KG1 (cell line): Measurements from ENCODE around the gene KRT36.

Source experiments
- DNase-seq: peaks from one replicate; lab custom pipeline; 2025; lab: John Stamatoyannopoulos, UW

Gene KRT36

DNA sequence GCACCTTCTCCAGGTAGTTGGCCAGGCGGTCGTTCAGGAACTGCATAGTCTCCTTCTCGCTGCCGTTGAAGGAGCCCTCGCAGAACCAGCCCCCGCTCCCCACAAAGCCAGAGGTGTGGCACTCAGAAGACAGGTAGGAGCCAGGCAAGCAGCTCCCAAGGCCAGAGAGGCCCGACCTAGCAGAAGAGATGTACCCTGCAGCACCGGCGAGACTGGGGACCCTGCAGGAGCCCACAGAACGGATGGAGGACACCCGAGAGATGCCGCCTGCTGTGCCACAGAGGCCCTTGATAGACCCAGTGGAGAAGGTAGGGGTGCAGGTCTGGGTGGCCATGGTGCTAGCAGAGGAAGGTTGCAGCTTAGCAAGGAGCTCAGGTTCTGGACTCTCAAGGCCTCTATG lies at the start of gene KRT36:
TSS of gene KRT36 (minus strand) at position 380 of the 400 bp plus-strand sequence. CDS start at position 334, 46 bp downstream.
- DNase-seq, result no peak

DNA sequence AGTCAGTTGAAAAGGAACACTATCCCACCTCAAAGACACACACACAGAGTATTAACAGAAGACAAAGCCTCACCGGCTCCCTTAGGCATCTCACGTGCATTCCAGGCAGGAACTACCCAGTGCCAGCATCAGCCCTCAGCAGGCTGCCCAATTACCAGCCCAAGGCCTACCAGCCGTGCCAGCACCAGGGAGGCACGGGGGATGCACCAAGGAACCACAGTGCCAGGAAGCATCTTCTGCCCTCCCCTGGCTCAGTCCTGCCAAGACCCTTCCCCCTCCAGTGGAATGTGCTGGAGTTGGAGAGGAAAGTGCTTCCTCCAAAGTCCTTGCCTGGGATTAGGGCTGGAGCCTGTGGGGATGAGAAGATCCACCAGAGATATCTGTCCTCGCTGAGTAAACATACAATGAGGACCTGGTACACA lies 49.4 kb upstream of the KRT36 start:
- DNase-seq, result no peak

DNA sequence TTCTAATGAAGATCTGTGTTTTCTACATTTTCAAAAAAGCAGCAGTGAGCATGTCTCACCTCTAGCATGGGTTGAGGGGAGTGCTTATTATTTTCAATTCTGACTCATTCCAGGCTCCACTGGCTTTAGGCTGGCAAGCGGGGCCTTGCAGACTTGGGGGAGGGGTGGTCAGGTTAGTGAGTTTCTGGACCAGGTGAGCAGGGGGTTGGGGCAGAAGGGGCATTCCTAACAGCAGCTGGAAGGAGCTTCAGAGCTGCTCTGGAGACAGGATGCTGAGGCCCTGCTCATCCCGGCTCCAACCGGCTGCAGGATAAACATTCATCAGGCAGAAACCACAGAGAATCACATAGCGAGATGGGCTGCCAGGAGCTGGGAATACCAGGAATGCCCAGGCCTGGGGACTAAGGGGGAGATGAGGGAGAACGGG lies 48.9 kb upstream of the KRT36 start:
- DNase-seq, result no peak

DNA sequence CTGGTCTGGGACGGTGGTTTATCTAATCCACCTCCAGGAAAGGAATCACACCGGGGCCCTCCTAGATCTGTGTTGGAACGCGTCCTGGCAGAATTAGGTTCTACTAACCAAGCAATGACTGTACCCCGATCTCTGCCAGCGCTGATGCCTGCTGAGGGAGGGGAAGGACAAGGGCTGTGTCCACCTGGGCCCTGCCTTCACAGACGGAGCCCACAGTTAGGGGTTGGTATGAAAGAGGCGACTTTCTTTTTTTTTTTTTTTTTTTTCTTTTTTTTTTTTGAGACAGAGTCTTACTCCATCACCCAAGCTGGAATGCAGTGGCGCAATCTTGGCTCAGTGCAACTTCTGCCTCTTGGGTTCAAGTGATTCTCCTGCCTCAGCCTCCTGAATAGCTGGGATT lies 48.3 kb upstream of the KRT36 start:
- no peak for DNase-seq

DNA sequence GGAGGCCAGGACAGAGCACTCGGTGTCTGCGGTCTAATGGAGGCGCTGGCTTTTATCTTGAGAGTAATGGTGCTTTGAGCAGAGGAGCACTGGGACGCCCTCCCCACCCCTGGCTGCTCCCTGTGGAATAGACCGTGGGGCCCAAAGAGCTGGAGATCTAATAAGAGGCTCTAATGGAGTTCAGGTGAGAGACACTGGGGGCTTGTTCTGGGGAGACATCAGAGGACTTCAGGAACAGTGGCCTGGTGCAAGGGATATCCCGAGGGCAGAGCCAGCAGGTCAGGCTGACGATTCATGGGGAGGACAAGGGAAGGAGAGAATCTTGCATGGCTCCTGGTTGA lies 47.9 kb upstream of the KRT36 start:
- DNase-seq, result no peak

DNA sequence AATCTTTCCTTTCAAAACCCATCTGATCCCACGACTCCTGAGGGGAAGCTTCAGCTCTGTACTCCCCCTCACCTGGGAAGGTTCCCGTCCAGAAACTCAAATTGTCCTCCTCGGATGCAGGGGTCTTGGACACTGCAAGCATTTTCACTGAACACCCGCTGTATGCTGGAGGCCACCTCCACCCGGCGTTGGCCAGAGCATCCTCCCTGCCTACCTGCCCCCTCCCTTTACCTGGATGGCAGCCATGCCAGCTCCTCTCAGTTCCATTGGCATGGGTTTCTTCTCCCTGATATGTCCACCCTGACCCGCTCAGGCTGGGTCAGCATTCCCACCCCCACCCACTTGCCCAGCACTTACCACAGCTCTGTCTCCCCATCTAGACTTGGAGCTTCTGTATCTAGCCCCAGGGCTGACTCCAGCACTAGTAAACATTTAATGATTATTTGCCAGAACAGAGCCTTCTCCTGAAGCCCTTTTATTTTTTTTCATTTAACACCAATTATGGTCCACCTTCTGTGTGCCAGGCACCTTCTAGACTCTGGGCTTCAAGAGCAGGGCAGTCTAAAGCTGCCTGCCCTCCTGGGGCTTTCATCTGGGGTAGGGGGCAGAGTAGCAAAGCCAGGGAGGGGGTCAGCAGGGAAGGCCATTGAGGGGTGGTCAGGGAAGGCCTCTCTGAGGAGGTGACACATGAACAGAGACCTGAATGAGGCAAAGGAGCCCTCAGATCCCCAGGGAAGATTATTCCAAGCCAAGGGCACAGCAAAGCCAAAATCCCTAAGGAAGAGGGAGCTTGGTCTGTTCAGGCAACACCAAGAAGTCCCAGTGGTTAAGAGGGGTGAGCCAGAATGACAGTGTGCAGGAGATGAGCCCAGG lies 47.3 kb upstream of the KRT36 start:
- DNase-seq, result no peak

DNA sequence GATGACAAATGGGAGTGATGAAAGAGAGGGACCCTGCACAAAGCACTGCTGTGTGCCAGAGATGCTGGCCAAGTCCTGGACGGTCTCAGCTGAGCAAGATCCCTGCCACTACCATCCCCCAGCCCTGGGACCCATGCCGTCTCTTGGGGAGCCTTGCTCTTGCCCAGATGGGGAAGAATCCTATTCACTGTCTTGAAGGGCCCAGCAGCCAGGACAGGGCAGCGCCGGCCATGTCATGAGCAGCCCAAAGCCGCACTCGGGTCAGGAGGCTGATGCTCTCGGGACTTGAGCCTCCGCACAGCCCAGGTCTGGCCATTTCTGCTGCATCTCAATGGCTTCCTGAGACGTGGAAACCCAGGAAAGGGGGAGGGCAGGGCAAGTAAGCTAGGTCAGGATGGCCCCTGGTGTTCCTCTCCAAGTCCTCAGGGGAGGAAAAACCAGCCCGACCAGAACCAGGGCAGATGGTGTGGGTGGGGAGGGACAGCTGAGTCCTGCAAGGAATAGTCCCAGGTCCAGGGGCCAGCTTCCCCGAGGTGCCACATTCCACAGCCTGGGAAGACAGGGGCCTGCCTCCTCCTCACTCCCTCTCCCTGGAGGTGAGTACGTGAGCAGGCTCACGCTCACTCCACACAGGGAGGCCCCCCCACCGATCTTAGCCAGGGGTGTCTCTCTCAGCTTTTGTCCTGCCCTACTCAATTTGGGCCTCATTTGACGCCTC lies 46.2 kb upstream of the KRT36 start:
- DNase-seq, result no peak

DNA sequence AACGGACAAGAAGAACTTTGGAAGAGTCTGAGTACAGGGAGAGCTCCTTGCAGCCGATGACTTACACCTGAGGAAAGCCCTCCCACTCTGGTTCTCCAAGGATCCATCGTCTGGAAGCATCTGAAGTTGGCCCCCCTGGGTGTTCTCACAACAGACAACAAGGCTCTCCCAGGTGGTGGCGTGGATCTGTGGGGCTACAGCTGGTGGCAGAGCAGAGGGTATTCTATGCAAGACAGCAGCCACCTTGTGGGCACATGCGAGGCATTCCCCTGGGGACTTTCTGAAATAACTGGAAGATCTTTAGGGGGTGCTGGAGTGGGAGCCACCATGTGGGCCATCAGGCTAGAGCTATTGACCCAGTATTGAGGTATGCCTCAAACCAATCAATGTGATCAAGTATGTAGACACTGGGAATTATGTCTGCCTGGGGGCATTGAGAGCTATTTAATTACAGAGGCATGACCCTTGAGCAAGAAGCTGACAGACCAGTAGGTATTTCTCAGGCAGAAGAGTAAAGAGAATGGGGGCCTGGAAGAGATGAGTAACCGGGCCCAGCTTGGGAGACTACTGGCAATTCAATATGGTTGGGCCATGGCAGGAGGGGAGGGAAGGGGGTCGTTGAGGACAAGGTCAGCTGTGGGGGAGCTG lies 45.3 kb upstream of the KRT36 start:
- DNase-seq, result no peak

DNA sequence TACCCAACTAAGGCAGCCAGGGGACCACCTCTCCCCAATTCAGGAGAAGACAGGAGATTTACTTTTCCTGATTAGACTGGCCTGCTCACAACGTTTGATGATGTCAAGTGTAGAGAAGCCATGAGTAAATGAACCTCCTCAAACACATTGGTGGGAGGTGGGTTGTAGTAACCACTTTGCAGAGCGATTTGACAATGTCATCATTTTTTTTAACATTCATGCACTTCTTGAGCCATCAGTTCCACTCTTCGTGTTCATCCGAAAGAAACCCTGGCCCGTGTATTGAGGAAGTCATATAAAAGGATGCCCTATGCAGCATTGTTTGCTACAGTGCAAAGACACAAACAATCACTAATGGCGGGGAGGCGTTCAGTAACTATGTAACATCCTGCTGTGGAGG lies 43.9 kb upstream of the KRT36 start:
- DNase-seq, result no peak

DNA sequence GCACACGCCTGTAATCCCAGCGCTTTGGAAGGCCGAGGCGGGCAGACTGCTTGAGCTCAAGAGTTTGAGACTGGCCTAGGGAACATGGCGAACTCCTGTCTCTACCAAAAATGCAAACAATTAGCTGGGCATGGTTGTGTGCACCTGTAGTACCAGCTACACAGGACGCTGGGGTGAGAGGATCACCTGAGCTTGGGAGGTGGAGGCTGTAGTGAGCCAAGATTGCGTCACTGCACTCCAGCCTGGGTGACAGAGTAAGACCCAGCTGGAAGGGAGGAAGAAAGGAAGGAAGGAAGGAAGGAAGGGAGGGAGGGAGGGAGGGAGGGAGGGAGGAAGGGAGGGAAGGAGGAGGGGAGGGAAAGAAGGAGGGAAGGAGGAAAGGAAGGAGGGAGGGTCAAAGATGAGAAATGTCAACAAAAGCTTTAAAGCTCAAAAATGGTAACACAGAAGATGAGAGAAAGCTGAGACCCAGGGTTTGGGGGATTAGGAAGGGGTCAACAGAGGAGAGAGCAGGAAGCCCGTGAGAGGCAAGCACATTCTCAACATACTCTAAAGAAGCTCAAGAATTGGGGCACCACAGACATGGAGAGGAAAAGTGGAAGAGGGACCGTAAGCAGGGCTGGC lies 43.3 kb upstream of the KRT36 start:
- DNase-seq, result no peak

DNA sequence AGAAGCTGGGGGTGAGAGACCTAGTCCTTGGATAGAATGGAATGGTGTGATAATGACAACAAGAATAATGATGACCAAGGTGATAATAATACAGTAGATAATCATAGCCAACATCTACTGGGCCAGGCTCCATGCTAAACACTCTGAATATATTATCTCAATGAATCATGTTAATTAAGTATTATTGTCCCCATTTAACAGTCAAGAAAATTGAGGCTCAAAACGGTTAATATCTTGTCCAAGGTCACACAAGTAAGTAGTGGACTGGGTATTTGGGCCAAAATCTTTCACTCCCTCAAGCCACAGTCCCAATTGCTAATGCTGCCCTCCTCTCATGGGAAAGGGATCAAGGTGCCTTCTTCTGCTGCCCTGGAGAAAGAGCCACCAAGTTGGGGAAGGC lies 42.3 kb upstream of the KRT36 start:
- DNase-seq, result no peak

DNA sequence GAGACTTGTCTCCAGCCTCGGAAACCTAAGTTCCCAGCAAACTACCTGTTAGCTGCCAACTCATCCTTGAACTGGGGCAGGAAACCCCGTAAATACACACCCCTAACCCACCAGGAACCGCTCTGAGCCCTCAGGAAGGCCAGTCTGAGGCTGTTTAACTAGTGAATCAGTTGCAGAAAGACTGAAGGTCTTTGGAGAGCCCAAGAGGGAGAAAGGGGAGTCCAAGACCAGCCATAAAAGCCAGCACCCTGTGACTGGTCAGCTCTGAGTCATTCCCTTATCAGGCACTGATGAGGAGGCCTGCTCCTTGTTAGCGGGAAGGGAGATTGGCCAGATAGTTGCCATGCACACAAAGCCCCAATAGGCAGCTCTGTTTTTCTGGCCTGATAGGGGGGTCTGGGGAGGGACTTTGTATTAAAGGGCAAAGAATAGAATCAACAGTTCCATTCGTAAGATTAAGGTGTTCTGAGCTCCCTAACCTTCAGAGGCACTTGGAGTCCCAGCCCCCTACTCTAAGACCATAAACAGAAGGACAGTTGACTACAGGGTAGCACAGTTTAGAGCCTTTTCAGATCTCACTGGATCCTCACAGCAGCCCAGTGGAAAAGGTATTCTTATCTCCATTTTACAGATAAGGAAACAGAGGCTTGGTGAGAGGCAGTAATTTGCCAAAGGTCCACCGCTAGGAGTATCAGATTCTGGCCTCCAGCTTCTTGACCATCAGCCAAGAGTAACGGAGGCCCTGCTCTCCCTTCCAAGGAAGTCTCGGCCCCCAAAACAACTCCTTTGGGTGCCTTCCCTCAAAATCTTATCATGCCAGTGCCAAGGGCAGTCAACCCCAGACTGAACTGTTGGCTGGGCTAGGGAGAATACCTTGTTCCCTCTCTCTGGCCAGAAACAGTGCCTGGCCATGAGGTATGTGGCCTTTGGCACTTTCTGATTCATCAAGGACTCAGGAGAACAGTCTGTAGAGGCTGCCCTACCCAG lies 40.6 kb upstream of the KRT36 start:
- no peak for DNase-seq

DNA sequence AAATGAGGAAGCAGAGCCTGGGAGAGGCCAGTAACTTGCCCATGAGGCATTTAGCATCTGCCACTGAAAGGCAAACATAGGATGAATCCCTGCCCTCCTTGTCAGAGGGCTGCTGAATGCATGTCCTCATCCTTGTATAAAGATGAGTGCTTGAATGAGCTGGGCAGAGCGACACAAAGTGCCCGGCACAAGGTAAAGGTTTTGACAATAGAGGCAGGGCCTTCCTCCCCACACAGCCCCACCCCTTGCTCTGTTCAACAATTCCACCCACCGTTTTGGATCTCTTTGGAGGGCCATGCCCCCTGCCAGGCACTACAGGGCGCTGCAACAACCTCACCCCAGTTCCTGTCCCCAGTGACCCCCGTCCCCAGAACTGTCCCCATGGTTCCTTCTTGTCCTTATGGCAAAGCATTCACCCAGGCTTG lies 39.8 kb upstream of the KRT36 start:
- DNase-seq, result no peak

DNA sequence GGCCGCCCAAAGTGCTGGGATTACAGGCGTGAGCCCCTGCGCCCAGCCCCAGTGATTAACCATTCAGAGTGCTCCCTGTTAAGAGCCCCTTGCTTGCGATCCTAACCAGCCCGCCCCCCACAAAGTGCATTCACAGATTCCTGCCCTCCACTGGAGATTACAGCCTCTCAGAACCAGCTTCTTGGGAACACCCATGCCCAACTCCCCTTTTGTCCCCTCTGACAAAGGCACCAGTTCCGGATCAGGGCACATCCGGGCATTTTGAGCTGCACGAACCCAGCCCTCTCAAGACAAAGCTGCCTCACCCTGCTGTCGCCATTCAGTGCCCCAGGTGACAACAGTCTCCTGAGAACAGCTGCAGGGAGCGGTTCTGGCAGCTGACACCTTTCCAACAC lies 39.2 kb upstream of the KRT36 start:
- DNase-seq, result no peak

DNA sequence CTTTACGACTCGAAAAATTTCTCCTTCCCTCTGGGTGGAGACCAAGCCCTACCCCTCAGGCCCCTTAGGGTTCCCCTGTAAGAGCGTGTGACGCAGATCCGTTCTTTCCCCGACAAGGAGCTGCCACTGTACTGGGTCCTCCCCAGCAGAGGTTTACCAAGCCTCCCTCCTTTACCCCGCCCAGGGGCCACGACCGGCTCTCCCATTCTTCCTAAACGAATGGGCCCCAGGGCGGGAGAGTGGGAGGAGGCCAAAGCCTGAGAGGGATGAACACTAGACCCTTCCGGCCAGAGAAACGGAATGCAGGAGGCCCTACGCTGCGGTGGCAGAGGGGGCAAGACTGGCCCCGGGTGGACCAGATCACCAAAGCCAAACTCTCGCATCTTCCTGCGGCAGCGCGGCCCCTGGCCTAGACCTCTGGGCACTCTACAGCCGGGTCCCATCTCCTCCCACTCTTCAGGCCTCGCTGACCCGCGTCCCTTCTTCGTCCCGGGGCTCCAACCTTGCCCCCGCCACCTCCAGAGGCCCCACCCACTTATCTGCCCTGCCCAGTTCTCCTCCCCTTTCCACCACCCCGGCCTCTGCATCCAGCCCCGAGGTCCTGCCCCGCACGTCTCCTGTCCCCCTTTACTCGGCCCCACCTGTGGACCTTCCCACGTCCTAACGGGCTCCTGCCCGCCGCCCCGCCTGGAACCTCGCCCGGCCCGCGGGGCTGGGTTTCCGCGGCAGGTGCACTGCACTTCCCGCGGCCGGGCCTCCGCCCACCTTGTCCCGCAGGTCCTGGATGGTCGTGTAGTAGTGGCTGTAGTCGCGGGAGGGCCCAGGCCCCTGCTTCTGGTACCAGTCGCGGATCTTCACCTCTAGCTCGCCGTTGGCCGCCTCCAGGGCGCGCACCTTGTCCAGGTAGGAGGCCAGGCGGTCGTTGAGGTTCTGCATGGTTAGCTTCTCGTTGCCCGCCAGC lies 37.6 kb upstream of the KRT36 start:
- DNase-seq, result no peak

DNA sequence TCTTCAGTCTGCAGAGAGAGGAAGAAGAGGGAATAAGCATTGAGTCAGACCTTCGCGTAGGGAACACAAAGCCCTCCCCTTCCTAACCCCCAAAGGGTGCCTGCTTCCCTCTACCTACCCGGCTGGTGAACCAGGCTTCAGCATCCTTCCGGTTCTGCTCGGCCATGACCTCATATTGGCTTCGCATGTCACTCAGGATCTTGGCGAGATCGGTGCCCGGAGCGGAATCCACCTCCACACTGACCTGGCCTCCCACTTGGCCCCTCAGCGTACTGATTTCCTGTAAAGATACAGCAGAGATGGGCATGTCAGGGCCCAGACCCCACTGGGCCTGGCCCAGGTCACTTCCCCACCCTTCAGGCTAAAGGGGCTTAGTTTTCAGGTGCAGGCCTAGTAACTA lies 34.6 kb upstream of the KRT36 start:
- DNase-seq, result no peak

DNA sequence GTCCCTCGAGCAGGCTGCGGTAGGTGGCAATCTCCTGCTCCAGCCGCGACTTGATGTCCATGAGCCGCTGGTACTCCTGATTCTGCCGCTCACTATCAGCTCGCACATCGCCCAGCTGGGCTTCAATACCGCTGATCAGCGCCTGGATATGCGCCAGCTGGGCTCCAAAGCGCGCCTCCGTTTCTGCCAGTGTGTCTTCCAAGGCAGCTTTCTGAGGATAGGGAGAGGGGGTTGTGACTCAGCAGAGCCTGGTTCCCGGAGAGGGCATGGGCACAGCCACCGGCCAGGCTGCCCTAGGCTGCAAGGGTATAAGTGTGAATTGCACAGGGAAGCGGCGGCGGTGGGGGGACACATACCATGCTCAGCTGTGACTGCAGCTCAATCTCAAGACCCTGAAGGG lies 34.1 kb upstream of the KRT36 start:
- no peak for DNase-seq

DNA sequence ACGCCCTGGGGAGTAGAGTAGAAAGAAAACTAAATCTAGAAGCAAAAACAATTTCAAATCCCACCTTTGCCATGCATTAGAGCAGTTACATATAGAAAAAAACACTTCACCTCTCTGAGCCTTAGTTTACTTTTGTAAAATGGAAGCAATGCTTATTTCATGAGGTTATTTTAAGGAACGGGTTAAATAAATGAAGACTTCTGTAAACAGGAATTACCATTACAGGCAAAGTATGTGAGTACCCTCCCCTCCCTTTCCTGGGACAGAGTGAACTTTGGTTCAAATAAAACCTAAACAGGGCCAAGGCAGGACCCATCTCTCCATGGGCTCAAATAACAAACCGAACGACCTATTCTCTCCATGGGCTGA lies 33.5 kb upstream of the KRT36 start:
- no peak for DNase-seq

DNA sequence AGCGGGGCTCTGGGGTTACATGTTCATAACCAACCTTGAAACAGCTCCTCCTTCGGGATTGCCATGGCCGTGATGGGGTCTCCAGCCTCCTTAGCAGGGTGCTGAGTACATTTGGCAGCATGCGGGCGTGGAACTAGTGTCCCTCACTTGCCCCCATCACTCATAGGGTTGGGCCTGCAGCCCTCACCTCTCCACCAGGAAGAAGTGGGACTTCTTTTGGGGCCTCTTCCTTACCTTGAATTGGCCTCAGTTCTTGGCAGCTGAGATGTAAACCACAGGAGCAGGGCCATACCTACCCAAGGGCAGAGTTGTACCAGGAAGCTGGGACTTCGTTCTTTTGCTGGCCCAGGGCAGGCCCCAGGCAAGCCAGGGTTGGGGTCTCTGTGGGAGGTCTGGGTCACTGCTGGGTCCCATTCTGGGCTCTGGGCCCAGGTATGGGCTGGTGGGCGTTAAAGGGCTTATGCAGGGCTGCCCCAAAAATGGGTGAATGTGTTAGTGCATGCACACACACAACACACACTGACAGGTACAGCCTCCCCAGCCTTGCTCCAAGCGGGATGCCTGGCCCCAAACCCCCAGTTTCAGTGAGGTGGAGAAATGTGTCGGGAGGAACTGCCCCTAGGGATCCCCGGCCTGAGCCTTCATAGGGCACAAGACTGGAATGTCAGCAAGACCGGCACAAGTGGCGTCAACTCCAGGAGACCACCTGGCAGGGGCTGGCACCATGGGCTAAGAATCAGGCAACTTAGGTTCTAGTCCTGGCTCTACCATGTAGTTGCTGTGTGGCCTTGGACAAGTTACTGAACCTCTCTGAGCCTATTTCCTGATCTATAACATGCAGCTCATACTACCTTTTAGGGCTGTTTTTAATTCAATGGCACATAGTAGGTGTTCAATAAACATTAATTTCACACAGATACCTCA lies 32.9 kb upstream of the KRT36 start:
- no peak for DNase-seq
